Activated naive CD8-positive, alpha-beta T cell (primary cell): ENCODE measurements around the gene CDKAL1.
"Not testable (repeated sequence)": the region's sequence is repeated elsewhere in the genome, so short reads cannot be mapped to it uniquely, and the experiment has no call there.

ENCODE experiments used
- H3K27ac Mint-ChIP-seq: one replicate; pipeline ENCODE4 v1.8.0; 2021; ENCODE audit warnings: mixed read lengths
- H3K27me3 Mint-ChIP-seq: one replicate; pipeline ENCODE4 v1.8.0; 2021; ENCODE audit warnings: mixed read lengths
- H3K36me3 Mint-ChIP-seq: one replicate; pipeline ENCODE4 v1.8.0; 2021; ENCODE audit warnings: mixed read lengths
- H3K4me1 Mint-ChIP-seq: one replicate; pipeline ENCODE4 v1.8.0; 2021; ENCODE audit warnings: low read depth, mixed read lengths
- H3K4me3 Mint-ChIP-seq: one replicate; pipeline ENCODE4 v1.8.0; 2021; ENCODE audit warnings: mild to moderate bottlenecking, mixed read lengths
- H3K9me3 Mint-ChIP-seq: one replicate; pipeline ENCODE4 v1.8.0; 2021; ENCODE audit warnings: low read depth, mixed read lengths

CDKAL1 gene

GRCh38 chr6:20719980-20720379 lies 185.7 kb downstream of the CDKAL1 start:
- Mint-ChIP-seq H3K36me3 (peaks cover 6% of the 10 kb centered on the region), H3K9me3 (no peaks in the 10 kb centered on the region), H3K4me1 (peaks cover 22% of the 10 kb centered on the region), H3K27ac (no peak overlapping the region), H3K27me3 (no peaks in the 10 kb centered on the region), H3K4me3 (no peak overlapping the region)

- not testable (repeated sequence) for H3K27me3 Mint-ChIP-seq, H3K36me3 Mint-ChIP-seq, H3K4me3 Mint-ChIP-seq
Measured at GRCh38 chr6:20721121-20721520, 186.9 kb downstream of the CDKAL1 start.

GRCh38 chr6:20722455-20722854 lies 188.2 kb downstream of the CDKAL1 start:
- H3K27ac Mint-ChIP-seq, result no peak overlapping the region
- H3K4me1 Mint-ChIP-seq, result peaks cover 25% of the 10 kb centered on the region
- no peaks in the 10 kb centered on the region for H3K9me3 Mint-ChIP-seq
- H3K4me3 Mint-ChIP-seq, result no peak overlapping the region
- no peaks in the 10 kb centered on the region for H3K27me3 Mint-ChIP-seq
- peaks cover 10% of the 10 kb centered on the region for H3K36me3 Mint-ChIP-seq

More at GRCh38 chr6:20721121-20721520, 186.9 kb downstream of the CDKAL1 start:
- H3K27ac Mint-ChIP-seq, H3K9me3 Mint-ChIP-seq: not testable (repeated sequence)
- H3K4me1 Mint-ChIP-seq, result peaks cover 25% of the 10 kb centered on the region

- H3K4me1 Mint-ChIP-seq, result peaks cover 18% of the 10 kb centered on the region
- peaks cover 10% of the 10 kb centered on the region for H3K36me3 Mint-ChIP-seq
- H3K4me3 Mint-ChIP-seq, result no peak overlapping the region
- no peak overlapping the region for H3K27ac Mint-ChIP-seq
- no peaks in the 10 kb centered on the region for H3K9me3 Mint-ChIP-seq
- no peaks in the 10 kb centered on the region for H3K27me3 Mint-ChIP-seq
Measured at GRCh38 chr6:20723236-20723635, 189.0 kb downstream of the CDKAL1 start.

- Mint-ChIP-seq H3K4me3 (no peak overlapping the region), H3K36me3 (peaks cover 10% of the 10 kb centered on the region), H3K4me1 (peaks cover 9% of the 10 kb centered on the region), H3K9me3 (no peaks in the 10 kb centered on the region), H3K27me3 (no peaks in the 10 kb centered on the region), H3K27ac (no peak overlapping the region)
Measured at GRCh38 chr6:20724443-20725190, 190.4 kb downstream of the CDKAL1 start.

GRCh38 chr6:20725235-20725634 lies 191.0 kb downstream of the CDKAL1 start:
- not testable (repeated sequence) for H3K36me3 Mint-ChIP-seq, H3K4me3 Mint-ChIP-seq, H3K27ac Mint-ChIP-seq, H3K9me3 Mint-ChIP-seq, H3K4me1 Mint-ChIP-seq, H3K27me3 Mint-ChIP-seq

GRCh38 chr6:20729086-20729485 lies 194.8 kb downstream of the CDKAL1 start:
- H3K9me3 Mint-ChIP-seq, result no peaks in the 10 kb centered on the region

GRCh38 chr6:20732362-20732761 lies 198.1 kb downstream of the CDKAL1 start:
- H3K27ac Mint-ChIP-seq, H3K9me3 Mint-ChIP-seq, H3K4me1 Mint-ChIP-seq, H3K4me3 Mint-ChIP-seq, H3K27me3 Mint-ChIP-seq: not testable (repeated sequence)
- H3K36me3 Mint-ChIP-seq, result peaks cover 19% of the 10 kb centered on the region

More at GRCh38 chr6:20729086-20729485, 194.8 kb downstream of the CDKAL1 start:
- H3K4me3 Mint-ChIP-seq, result no peak overlapping the region
- peaks cover 6% of the 10 kb centered on the region for H3K4me1 Mint-ChIP-seq
- no peak overlapping the region for H3K27ac Mint-ChIP-seq
- no peaks in the 10 kb centered on the region for H3K27me3 Mint-ChIP-seq
- H3K36me3 Mint-ChIP-seq, result peaks cover 19% of the 10 kb centered on the region

GRCh38 chr6:20732896-20733295 lies 198.6 kb downstream of the CDKAL1 start:
- peaks cover 5% of the 10 kb centered on the region for H3K4me1 Mint-ChIP-seq
- H3K27ac Mint-ChIP-seq, result no peak overlapping the region
- H3K4me3 Mint-ChIP-seq, result no peak overlapping the region
- H3K36me3 Mint-ChIP-seq, result peaks cover 19% of the 10 kb centered on the region
- no peaks in the 10 kb centered on the region for H3K9me3 Mint-ChIP-seq
- no peaks in the 10 kb centered on the region for H3K27me3 Mint-ChIP-seq

GRCh38 chr6:20737912-20738311 lies 203.7 kb downstream of the CDKAL1 start:
- no peak overlapping the region for H3K4me3 Mint-ChIP-seq
- H3K27ac Mint-ChIP-seq, result no peak overlapping the region
- H3K36me3 Mint-ChIP-seq, result peaks cover 32% of the 10 kb centered on the region
- H3K4me1 Mint-ChIP-seq, result peaks cover 1% of the 10 kb centered on the region
- H3K9me3 Mint-ChIP-seq, result peaks cover 5% of the 10 kb centered on the region
- H3K27me3 Mint-ChIP-seq, result no peaks in the 10 kb centered on the region

- Mint-ChIP-seq H3K4me3 (no peak overlapping the region), H3K27me3 (no peaks in the 10 kb centered on the region), H3K9me3 (peaks cover 5% of the 10 kb centered on the region), H3K4me1 (peaks cover 4% of the 10 kb centered on the region), H3K36me3 (peaks cover 32% of the 10 kb centered on the region), H3K27ac (no peak overlapping the region)
Measured at GRCh38 chr6:20740088-20740487, 205.8 kb downstream of the CDKAL1 start.

GRCh38 chr6:20740727-20741126 lies 206.5 kb downstream of the CDKAL1 start:
- Mint-ChIP-seq H3K9me3 (peaks cover 5% of the 10 kb centered on the region), H3K4me3 (no peak overlapping the region), H3K36me3 (peaks cover 30% of the 10 kb centered on the region), H3K4me1 (peaks cover 6% of the 10 kb centered on the region), H3K27me3 (no peaks in the 10 kb centered on the region), H3K27ac (no peak overlapping the region)

- Mint-ChIP-seq H3K36me3 (peaks cover 28% of the 10 kb centered on the region), H3K4me1 (peaks cover 8% of the 10 kb centered on the region), H3K27ac (no peak overlapping the region), H3K27me3 (no peaks in the 10 kb centered on the region), H3K4me3 (no peak overlapping the region), H3K9me3 (peaks cover 5% of the 10 kb centered on the region)
Measured at GRCh38 chr6:20741490-20741889, 207.2 kb downstream of the CDKAL1 start.

GRCh38 chr6:20744911-20745557 lies 210.8 kb downstream of the CDKAL1 start:
- H3K27ac Mint-ChIP-seq, result no peak overlapping the region
- H3K4me3 Mint-ChIP-seq, result no peak overlapping the region
- H3K36me3 Mint-ChIP-seq, result peaks cover 26% of the 10 kb centered on the region
- peaks cover 9% of the 10 kb centered on the region for H3K4me1 Mint-ChIP-seq
- no peaks in the 10 kb centered on the region for H3K27me3 Mint-ChIP-seq
- H3K9me3 Mint-ChIP-seq, result peaks cover 5% of the 10 kb centered on the region

GRCh38 chr6:20746024-20746423 lies 211.8 kb downstream of the CDKAL1 start:
- Mint-ChIP-seq H3K4me3 (no peak overlapping the region), H3K27ac (no peak overlapping the region), H3K27me3 (no peaks in the 10 kb centered on the region), H3K9me3 (peaks cover 5% of the 10 kb centered on the region), H3K36me3 (peaks cover 19% of the 10 kb centered on the region), H3K4me1 (peaks cover 11% of the 10 kb centered on the region)
